NCI-H2171 treated with DMSO at 0.1 percent for 48 hours (cell line): ENCODE data around the gene STXBP6.

ENCODE experiments used
- DNase-seq: peaks from one replicate; lab custom pipeline; 2025; lab: John Stamatoyannopoulos, UW

Gene STXBP6

DNA sequence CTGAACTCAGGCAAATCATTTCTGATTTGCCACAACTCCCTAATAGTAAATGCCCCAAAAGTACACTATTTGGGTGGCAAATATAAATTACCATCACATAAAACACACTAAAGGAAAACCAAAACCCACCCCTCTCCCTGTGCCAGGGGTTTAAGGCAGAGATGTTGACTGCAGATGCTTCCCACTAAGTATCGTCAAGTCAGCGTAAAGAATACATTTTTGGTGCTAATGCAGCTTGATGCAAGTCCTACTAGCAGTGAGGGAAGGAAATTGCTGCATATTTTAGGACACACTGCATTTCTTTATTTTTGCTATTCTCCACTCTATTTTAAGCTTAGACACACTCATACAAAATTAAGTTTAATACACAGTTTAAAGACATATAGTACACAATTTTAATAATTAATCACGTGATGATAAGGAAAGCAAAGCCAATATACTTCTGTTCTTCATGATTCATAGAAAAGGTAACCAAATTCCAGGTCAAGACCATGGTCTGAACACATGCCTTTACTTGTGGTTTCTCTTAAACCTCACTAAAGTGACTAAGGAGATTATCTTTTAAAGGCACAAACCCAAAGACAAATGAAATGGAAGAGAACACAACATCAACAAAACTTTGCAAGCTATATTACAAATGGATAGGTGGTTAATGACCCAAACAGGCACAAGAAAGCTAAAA lies 162.2 kb downstream of the STXBP6 start:
- no peak for DNase-seq

DNA sequence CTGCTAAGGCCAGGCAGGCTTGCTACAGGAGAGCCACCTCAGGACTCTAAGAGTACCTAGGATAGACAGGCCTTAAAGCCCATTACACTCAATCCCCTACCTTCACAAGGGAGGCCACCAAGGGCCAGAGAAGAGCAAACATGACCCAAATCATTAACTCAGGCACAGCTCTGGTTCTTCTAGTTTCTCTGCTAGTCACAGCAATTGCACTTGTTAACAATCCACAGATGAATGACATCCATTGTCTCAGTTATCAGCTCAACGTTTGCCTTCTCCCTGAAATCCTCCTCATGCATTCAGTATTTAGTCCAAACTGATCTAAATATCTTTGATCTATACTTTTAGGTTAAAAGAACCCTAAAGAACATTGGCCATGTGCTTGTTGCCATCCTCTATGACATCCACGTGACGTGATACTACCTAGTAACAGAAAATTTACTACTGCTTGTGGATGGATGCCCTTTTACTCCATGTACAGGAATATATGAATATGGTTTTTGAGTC lies 164.5 kb downstream of the STXBP6 start:
- DNase-seq = no peak

DNA sequence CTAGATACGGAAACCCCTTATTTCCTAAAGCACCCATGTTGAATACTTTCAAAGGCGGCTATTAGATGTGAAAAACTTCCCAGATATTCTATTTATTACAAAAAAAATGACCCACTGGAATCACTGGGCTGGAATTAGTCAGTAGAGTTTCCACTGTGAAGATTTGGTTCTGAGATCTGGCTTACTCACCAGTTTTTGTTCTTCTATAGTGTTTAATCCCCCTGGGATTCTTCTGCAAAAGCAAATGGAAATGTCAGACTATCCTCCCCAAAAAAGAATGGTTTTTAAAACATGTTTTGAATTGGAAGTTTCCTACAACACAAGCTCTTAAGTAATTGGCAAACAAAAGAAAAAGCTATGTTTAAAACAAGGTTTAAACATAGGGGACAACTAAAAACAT lies 166.4 kb downstream of the STXBP6 start:
- no peak for DNase-seq

DNA sequence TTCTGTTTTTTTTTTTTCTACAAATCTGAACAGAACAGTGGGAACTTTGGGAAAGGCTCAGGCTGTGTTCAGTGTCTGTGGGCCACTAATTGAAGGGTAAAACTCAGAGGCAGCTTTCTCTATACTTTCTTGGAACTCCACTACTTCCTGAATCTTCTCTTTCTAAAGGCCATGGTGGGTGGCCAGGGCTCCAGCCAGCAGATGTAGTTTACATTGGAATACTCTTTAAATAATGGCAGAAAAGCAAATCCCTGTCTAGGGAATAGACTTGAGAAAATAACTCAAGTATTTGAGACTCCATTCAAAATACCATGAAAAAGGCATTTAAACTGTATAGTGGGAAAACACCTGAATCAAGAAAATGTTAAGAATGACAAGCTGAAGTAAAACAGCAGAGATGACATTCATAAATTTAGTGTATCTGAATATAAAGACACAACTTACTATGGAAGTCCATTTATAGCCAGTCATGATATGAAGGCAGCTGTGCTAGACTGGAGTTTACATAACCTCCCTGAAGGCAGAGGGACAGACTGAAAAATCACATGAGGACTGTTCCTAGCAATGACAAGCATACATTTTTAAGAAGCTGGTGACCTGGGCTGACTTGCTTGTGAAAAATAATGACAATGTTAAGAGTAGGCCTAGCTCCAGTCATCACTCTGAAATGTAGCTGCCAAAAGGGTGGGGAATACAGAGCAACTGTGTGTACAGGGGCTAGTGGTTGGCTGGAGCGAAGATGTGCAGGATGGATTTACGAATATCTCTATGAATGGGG lies 168.6 kb downstream of the STXBP6 start:
- no peak for DNase-seq

DNA sequence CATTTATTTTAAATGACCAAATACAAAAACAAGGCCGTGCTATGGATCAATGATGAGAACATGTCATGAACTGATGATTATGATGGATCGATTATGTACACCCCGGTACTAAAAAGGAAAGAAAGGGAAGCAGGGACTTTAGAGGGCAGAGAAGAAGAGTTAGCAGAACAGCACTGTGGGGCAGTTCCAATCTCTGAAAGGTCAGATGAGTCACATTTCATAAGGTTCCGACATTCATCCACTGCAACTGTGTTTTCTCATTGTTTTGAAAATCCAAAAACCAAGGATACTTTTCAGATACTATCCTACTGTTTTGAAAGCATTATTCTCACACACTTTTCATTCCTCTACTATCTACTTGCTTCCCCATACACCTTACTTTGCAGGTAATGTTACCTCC lies 169.3 kb downstream of the STXBP6 start:
- no peak for DNase-seq

DNA sequence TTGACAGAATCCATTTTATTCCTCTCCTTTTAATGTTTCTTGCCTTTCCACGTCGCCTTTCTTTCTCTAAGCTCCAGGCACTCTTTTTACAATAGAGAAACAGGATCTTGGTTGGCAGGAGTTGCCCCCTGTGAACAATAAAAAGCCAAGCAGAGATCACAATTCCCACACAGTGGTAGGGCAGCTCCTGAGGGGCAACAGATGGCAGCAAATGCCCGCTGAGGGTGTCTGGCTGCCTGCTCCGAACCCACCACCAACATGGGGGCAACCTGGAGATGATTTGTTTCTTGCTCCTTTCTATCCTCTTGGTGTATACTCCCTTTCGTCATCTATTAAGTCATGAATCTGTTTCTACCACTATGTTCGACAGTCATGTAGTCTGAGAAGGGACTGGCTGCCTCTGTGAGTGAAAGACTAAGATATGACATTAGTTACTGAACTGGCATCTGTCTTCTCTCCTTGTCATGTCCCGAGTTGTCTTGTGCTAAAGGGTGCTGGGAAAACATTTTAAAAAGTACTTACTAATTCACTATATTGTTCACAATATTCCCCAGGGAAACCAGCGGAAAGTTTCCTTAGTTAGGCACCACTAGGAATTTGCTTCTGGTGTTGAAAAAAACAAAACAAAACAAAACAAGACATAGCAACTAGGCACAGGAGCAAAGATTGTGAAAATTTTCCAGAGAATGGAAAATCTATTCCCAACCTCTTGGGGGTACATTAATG lies 170.1 kb downstream of the STXBP6 start:
- no peak for DNase-seq

DNA sequence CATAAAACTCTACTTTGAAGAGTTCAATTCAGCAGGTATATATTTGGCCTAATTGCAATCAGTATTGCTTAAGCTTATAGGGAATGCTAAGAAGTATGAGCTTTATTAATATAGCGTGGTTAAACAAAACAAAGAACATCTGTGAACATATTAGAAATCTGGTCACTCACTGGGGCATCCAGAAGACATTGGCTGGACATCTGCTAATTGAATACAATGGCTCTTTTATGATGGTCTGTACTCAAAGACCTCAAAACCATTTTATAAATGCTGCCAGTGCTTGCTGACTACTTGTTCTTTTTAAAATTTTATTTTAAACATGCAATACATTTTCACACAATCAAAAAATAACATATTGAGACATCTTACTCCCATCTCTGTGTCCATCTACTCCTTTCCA lies 173.0 kb downstream of the STXBP6 start:
- no peak for DNase-seq

DNA sequence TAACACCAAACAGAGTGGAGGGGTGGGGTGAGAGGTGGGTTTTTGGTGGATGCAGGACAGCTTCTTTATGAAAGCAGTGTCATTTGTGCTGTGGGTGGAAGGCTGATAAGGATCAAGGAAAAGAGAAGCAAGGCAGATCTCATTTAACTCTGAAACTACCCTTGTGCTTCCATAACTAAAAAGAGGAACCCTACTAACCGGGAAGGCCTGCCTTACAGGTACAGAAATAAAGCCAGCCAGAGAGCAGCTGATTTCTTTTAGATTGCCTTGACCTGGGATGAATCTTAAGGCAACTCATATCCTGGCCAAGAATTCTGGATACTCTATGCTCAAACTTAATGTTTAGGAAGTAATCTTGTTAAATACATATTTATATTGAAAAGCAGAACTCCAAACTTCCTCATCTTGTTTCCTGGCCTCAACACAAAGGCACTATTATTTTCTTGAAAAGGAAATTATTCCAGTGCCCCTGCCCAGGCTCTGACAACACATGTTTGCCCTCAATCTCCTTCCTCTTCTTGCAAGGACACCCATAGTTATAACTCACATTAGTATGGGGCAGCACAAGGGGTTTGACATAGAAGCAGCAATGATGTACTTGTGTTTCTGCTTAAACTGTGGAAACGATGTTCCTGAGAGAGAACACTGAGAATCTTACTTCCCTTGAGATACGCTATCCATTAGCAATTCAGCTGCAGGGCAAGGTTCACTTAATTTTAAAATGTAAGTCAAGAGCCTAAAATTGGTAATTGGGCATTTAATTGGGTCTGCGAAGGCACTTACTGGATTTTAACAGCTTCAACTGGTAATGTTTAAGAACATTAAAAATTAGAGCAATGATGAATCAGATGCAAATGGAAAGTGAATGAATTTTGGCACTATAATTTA lies 173.7 kb downstream of the STXBP6 start:
- DNase-seq = no peak

DNA sequence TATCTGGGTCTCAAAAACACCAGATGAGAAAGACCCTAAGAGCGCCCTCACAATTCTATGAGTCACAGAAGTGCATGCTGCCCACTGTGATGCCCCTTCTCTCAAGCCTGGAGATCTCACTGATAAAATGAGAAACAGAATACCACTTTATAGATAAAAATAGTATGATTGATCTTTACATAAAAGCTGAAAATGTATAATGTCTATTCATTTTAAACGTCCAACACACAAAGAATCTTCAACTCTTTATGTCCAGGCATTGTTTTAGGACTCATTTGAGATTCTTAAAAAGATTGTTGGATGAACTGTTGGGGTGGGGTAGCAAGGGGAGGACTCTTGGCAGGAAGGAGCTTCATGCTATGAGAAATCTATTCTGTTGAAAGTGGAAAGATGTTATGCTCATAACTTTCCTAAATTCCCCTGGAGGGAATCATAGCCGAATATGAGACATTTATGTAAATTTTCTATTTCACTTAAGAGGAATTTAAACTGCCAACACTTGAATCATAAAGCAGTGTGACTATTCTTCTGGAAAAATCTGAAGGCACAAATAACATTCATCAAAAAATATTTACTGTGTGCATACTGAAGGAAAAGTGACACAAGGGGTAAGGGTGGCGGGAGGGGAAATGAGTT lies 174.6 kb downstream of the STXBP6 start:
- no peak for DNase-seq

DNA sequence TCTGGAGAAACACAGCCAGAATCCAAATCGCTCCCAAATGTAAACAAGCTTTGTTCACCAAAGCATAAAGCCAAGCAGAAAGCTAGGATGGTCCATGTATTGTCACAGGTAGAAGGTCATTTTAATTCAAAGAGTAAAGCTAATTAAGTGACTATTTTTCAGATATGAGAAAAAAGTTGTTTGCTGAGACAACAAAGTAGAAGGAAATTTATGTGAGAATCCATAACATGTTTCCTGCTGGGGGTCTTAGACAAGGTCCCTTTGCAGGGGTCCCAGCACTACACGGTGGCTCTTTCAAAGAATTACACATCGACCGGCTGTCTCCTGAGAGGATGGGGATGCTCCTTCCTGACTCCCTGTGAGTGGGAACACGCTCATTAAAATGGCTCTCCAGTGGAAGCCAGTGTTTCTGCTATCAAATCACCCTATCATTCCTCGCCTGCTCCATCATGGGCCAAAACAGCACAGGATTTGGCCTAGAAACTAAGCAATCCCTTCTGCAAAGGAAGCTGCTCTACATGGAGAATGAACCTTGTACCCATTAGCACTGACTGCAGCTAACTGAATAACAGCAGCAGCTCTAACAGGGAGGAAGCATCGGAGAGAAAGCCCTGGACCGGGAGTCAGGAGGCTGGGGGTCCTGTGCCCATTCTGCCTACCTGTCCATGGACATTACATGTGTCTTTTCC lies 175.3 kb downstream of the STXBP6 start:
- DNase-seq = no peak

DNA sequence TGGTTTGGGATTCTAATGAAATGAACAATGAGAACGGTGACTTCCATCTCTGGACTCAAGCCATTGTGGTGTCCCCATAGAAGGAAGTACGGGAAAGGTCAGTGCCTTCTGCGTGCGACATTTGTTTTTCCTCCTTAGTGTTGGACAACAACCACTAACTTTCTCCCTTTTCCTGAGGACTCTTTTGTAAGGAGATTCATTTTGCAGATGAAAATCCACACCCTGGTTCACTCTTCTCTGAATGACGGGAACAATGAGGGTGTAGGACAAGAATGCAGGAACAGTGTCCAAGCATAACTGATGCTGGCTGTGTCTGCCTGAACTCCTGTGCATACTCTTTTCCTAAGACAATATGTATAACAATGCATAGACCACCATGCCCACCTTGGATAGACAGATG lies 176.4 kb downstream of the STXBP6 start:
- DNase-seq = no peak

DNA sequence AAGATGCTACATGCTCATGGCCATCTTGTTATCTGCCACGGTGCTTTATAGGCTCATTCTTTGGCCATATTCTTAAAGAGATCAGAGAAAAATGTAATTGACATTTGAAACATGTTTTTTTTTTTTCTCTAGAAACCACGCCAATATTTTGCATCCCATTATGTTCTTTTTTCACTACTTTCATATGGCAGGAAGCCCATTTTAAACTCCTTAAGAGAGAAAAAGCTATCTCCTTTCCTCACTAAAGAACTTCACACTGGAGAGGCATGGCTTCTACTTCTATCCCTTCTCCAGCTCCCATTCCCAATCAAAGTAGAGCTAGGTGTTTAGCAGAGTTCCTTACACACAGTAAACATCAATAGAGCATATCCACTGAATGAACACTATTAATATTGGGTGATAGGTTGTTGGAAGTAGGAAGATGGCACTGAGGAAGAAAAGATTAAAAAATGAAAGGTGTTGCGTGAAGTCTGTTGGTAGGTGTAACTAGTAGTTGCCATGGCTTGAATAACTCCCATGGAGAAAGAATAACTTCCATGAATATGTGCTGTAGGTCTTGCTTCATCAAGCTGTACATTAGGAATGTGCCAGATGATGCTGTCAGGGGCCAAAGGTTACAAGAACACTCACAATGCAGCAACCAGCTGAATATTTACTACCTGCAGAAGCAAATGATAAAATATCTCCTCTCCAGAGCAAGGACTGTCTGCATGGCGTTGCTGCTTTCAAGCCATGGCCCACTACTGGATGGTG lies 178.8 kb downstream of the STXBP6 start:
- no peak for DNase-seq

DNA sequence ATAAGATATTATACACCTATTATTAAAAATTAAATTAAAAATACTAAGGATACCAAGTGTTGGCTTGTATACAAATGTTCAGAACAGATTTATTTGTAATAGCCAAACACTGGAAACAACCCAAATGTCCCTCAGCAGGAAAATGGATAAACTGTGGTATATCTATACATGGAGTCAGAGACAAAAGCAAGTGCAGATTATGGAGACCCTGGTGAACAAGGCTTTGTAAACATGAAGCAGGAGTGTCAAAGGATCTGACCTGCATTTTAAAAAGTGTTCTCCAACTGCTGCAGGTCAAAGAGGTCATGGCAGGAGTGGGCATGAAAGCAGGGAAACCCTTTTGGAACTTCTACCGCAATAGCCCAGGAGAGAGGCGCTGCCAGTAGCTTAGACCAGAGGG lies 181.6 kb downstream of the STXBP6 start:
- DNase-seq = no peak

DNA sequence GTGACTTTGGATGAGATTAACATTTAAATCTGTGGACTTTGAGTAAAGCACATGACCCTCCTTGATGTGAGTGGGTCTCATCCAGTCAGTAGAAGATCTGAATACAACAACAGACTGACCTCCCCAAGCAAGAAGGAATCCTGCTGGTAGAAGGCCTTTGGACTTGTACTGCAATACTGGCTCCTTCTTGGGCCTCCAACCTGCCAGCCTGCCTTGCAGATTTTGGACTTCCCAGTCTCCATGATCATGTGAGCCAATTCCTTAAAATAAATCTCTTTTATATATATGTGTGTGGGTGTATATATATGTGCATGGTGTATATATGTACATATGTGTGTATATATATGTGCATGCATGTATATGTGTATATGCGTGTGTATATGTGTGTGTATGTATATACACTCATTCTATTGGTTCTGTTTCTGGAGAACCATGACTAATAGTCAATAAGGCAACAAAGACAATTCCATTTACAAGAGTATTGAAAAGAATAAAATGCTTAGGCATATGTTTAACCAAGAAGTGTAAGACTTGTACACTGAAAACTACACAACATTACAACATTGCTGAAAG lies 183.8 kb downstream of the STXBP6 start:
- no peak for DNase-seq

DNA sequence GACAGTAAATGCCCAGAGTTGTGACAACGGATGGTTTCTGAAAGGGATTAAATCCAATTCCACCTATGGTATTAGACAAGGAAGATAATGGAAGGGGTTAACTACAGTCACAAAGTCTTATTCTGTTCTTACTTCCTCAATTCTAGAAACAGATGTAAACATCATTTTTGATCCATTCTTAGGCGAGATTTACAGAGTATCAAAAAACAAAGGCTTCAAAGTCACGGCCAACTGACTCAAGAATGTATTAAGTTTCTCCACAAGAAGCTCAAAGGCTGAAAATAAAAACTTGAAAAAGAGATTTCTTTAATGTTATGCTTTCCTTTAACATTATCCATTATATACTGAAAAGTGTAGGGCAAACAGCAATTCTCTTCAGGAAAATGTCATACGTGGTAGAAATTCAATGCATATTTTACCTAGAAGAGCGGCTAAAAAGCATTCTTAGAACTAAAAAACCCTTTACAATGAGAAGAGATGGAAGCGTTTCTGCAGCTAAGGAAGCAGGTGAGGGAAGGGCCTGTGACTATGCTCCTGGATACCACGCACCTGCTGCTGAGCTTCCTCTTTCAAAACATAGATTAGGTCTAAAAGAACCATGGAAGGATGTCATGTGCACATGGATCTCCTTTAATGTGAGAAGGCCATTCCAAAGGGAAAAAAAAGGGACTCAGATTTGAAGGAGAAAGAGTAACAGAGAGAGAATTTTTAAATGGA lies 185.8 kb downstream of the STXBP6 start:
- DNase-seq = no peak

DNA sequence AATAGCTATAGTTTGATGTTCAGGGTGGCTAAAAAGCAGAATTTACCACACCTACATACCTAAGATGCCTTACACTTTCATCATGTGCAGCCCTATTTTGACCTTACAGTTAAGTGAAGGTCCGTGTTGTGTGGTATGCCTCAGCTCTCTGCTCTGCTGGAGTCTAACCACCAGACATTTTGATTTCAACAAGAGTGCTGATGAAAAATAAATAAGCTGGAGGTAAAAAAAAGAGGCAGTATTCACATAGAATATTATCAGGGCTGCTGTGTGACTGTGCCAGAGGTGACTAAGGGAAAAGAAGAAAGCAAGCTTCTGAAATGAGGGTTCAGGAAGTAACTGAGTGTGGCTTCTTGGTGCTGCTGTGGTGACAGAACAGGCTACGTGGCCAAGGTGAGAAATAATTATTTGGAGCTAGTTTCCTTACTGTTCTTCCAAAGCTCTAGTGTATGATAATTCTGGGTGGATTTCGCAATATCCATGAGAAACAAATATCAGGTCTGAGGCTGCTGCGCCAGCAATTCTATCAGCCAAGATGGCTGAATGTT lies 188.8 kb downstream of the STXBP6 start:
- no peak for DNase-seq

DNA sequence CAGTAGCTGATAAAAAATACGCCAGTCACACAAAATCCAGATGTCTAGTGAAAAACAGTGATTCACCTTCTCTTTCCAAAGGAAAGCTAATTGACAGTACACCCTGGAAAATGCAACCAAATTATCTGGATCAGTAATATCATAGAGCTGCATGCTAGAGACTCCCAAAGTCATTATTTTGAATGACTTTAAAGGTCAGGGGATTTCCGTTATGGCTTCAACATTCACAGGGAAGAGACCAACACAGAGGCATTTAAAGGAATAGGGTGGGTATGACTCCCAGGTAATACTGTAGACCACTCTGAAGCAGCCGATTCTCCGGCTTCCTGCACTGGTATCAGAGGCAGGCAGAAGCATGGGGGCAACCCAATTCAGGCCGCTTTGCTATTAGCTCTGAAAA lies 190.4 kb downstream of the STXBP6 start:
- DNase-seq = no peak

DNA sequence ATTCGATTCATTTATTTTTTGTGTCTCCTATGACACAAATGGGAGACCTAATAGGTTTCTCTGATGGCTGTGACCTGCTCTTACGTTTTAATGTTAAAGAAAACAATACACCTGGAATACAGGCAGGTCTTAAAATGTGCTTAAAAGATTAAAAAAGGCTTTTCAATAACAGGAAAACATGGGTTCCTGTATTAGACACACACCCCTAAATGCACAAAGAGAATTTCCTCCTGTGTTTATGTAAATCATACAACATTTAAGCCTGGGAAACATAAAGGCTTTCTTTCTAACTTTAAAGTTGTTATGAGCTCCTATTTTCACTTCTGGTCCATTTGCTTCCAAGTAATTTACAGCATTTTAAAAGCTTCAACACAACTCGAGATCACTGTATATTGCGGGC lies 191.3 kb downstream of the STXBP6 start:
- no peak for DNase-seq

DNA sequence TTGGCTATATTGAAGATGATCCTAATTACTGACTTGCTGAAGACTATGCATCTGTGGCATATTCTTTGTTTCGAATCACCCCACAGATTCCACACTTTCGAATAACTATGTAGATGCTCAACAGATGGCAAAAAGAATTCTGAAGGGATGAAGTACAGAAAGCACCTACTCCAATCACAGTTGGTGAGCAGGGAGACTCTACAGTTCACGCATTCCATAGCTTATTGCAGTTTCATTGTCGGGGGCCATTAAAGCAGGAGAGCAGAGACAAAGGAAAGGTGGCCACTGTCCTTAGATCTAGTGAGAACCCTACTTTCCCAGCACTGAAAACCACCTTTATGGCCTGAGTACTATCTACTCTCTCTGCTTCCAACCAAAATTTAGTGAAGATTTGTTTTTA lies 191.9 kb downstream of the STXBP6 start:
- DNase-seq = no peak
